Tibial artery (tissue), 4 donors: Measurements from ENCODE around the gene ZNF774.
"Not testable (repeated sequence)": the region's sequence is repeated elsewhere in the genome, so short reads cannot be mapped to it uniquely, and the experiment has no call there.

ENCODE experiments used
- DNase-seq, 2 donors: peaks; one replicate each; pipeline ENCODE4 v3.0.0-alpha.2; 2019
- H3K27ac ChIP-seq, 2 donors: fragments of 200-600 bp; sonication (generic) in 1 of 2; 1 replicate in 1 of 2; 2 replicates in 1 of 2; pipeline ENCODE4 v1.5.1; 2018 to 2019; ENCODE audit warnings: mild to moderate bottlenecking in 1 of 2
- H3K27me3 ChIP-seq, 2 donors: fragments of 200-600 bp; sonication (generic) in 1 of 2; one replicate each; pipeline versions ENCODE4 v1.5.1 to v1.6.0; 2016 to 2019
- H3K36me3 ChIP-seq, 3 donors: fragments of 200-600 bp; sonication (generic) in 2 of 3; one replicate each; pipeline ENCODE4 v1.5.1; 2016 to 2019; ENCODE audit warnings: mild to moderate bottlenecking in 2 of 3
- H3K4me1 ChIP-seq, 4 donors: fragments of 200-600 bp; sonication (generic) in 2 of 4; 1 replicate in 3 of 4; 2 replicates in 1 of 4; pipeline ENCODE4 v1.5.1; 2016 to 2019
- H3K4me3 ChIP-seq, 2 donors: fragments of 200-600 bp; sonication (generic) in 1 of 2; 1 replicate in 1 of 2; 2 replicates in 1 of 2; pipeline ENCODE4 v1.5.1; 2018 to 2019; ENCODE audit warnings: mild to moderate bottlenecking in 2 of 2
- H3K9me3 ChIP-seq, 3 donors: fragments of 200-600 bp; sonication (generic) in 1 of 3; one replicate each; pipeline ENCODE4 v1.5.1; 2016 to 2019
- CTCF ChIP-seq, 2 experiments: fragments of 200-600 bp in 1 of 2; fragments of 450-650 bp in 1 of 2; IDR thresholded peaks; one replicate each; pipeline ENCODE4 v1.5.1; 2017 to 2019; ENCODE audit warnings: antibody characterized with exemption in 2 of 2, mild to moderate bottlenecking in 1 of 2, moderate library complexity in 1 of 2
- intact Hi-C: fragments of 100-400 bp; cut with DNase I; formaldehyde crosslinking; loops from one replicate; pipeline ENCODE4 v1.15.0; 2023; ENCODE audit warnings: low total_unique reads

The ZNF774 gene

GRCh38 chr15:90337256-90337655 is 14.8 kb upstream of the ZNF774 start:
- no peak for TF ChIP-seq CTCF (IDR thresholded peaks at IDR 0.05)
- H3K9me3 ChIP-seq, result no peaks in the 10 kb centered on the region
- no peak for DNase-seq
- H3K4me1 ChIP-seq, result peaks cover 0 to 14% (median under 1%) of the 10 kb centered on the region in 4 donors
- H3K27me3 ChIP-seq, result no peaks in the 10 kb centered on the region
- intact Hi-C loops, result no loop called here
- H3K36me3 ChIP-seq, result no peaks in the 10 kb centered on the region
- H3K27ac ChIP-seq, result no peak overlapping the region
- no peak overlapping the region for H3K4me3 ChIP-seq

GRCh38 chr15:90338532-90338931 is 13.6 kb upstream of the ZNF774 start:
- Histone ChIP-seq H3K27me3 (no peaks in the 10 kb centered on the region), H3K4me1 (peaks cover 0 to 27% (median 11%) of the 10 kb centered on the region in 4 donors)
- intact Hi-C loops, result no loop called here

GRCh38 chr15:90340345-90340744 is 11.7 kb upstream of the ZNF774 start:
- Histone ChIP-seq H3K4me1 (peaks cover 0 to 35% (median 15%) of the 10 kb centered on the region in 4 donors), H3K27ac (no peak overlapping the region), H3K9me3 (no peaks in the 10 kb centered on the region), H3K36me3 (no peaks in the 10 kb centered on the region), H3K27me3 (no peaks in the 10 kb centered on the region), H3K4me3 (no peak overlapping the region)
- DNase-seq, result no peak
- TF ChIP-seq CTCF (IDR thresholded peaks at IDR 0.05), result no peak
- intact Hi-C loops, result no loop called here

More at GRCh38 chr15:90338532-90338931, 13.6 kb upstream of the ZNF774 start:
- Histone ChIP-seq H3K4me3 (no peak overlapping the region), H3K9me3 (no peaks in the 10 kb centered on the region), H3K27ac (no peak overlapping the region), H3K36me3 (no peaks in the 10 kb centered on the region)
- DNase-seq, result no peak
- TF ChIP-seq CTCF (IDR thresholded peaks at IDR 0.05), result no peak

GRCh38 chr15:90343302-90343790 is 8.7 kb upstream of the ZNF774 start:
- H3K36me3 ChIP-seq, result no peaks in the 10 kb centered on the region
- no peaks in the 10 kb centered on the region for H3K9me3 ChIP-seq
- DNase-seq, result no peak
- H3K27me3 ChIP-seq, result no peaks in the 10 kb centered on the region
- no peak for TF ChIP-seq CTCF (IDR thresholded peaks at IDR 0.05)
- intact Hi-C loops, result no loop called here
- no peak overlapping the region for H3K4me3 ChIP-seq
- peak overlapping the region; percentile 55 to 58 for H3K27ac ChIP-seq
- H3K4me1 ChIP-seq, result peaks cover 0 to 25% (median 15%) of the 10 kb centered on the region in 4 donors

- intact Hi-C loops, result no loop called here
- Histone ChIP-seq H3K27me3 (no peaks in the 10 kb centered on the region), H3K9me3 (no peaks in the 10 kb centered on the region), H3K4me1 (peaks cover 0 to 25% (median 15%) of the 10 kb centered on the region in 4 donors), H3K36me3 (no peaks in the 10 kb centered on the region), H3K4me3 (no peak overlapping the region), H3K27ac (no peak overlapping the region)
- no peak for TF ChIP-seq CTCF (IDR thresholded peaks at IDR 0.05)
- no peak for DNase-seq
Observed at GRCh38 chr15:90344662-90345061, 7.4 kb upstream of the ZNF774 start.

- no peak overlapping the region for H3K27ac ChIP-seq
- intact Hi-C loops, result no loop called here
- no peak for TF ChIP-seq CTCF (IDR thresholded peaks at IDR 0.05)
- H3K4me1 ChIP-seq, result peaks cover 0 to 25% (median 15%) of the 10 kb centered on the region in 4 donors
- no peaks in the 10 kb centered on the region for H3K9me3 ChIP-seq
- H3K36me3 ChIP-seq, result no peaks in the 10 kb centered on the region
- H3K4me3 ChIP-seq, result no peak overlapping the region
- peak in 1 of 2 donors; percentile 38 for DNase-seq
- H3K27me3 ChIP-seq, result no peaks in the 10 kb centered on the region
Observed at GRCh38 chr15:90345857-90346256, 6.2 kb upstream of the ZNF774 start.

- DNase-seq, H3K27ac ChIP-seq, intact Hi-C loops, H3K36me3 ChIP-seq, H3K27me3 ChIP-seq, H3K9me3 ChIP-seq, H3K4me3 ChIP-seq: not testable (repeated sequence)
- H3K4me1 ChIP-seq, result peaks cover 0 to 24% (median 18%) of the 10 kb centered on the region in 4 donors
Observed at GRCh38 chr15:90347431-90348065, 4.5 kb upstream of the ZNF774 start.
